ENCODE data around the gene PPP1R15B.

PPP1R15B gene

GRCh38 chr1:204411451-204412204 lies at the start of gene PPP1R15B:
Gene PPP1R15B (minus strand): TSS chr1:204411817. CDS start chr1:204411411, 406 bp downstream.
- peak; percentile 92 for DNase-seq (ENCODE audit: low read depth, low spot score)

GRCh38 chr1:204460346-204460745 lies 48.7 kb upstream of the PPP1R15B start:
- no peak for DNase-seq (ENCODE audit: low read depth, low spot score)

DNA sequence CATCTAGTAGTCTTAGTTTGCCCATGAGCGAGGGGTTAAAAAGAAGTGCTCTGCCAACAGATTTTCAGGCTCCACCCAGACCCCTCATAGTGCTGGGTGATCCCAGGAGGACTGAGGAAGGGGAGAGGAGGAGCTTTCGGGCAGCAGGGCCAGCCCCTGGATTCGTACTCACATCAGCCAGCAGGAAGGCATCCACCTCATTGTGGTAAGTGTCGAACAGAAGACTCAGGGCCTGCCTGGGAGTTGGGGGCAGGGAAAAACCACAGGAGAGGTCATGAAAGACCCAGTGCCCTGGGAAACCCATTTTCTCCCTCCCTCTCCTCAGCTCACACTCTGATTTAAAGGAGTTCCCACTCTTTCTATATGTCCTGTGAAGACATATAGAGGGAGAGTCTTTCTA lies 48.1 kb upstream of the PPP1R15B start:
- DNase-seq (ENCODE audit: low read depth, low spot score) = no peak

DNA sequence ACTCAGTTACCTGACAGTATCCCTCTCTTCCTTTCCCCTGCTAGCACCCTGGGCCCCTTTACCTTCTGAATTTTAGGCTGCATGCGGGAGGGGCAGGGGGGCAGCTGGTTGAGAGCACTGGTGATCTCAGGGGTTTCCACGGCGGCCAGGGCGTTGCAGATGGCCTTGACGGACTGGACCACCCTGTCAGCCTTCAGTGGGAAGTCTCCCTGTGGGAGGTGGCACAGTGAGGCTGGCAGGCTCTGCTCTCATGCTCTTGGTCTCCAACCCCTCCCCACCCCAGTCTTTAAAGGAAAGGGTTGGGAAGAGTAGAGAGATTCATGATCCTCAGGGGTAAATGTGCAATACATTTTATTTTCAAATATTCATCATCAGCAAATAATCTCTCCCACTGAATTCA lies 46.0 kb upstream of the PPP1R15B start:
- no peak for DNase-seq (ENCODE audit: low read depth, low spot score)

DNA sequence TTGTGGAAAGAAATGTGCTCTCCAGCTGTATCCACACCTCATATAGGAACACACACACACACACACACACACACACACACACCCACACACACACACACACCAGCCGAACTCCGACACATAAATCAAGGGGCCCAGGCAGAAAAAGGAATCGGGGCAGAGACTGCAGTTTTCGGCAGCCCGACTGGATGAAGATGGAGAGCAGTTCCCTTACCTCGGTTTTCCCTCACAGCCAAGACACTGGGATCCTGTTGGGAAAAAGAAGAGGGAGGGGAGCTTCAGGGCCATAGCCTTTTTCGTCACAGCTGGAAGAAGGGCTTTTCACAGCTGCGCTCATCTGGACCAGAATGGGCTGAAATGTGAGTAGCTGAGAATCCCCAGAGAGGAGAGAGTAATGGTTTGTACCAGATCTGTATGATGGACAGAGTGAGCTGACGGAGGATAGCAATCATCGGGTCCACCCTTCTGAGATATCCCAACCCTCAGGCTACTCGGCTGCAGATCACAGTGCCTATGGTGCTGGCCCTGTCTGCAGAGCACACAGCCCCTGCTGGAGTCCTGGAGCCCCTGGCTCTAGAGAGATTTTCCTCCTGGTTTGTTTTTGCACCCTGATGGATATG lies 45.3 kb upstream of the PPP1R15B start:
- no peak for DNase-seq (ENCODE audit: low read depth, low spot score)

- DNase-seq (ENCODE audit: low read depth, low spot score) = no peak
These were observed 44.2 kb upstream of the PPP1R15B start for GRCh38 chr1:204455831-204456145.

- DNase-seq (ENCODE audit: low read depth, low spot score) = no peak
These were observed 43.6 kb upstream of the PPP1R15B start for GRCh38 chr1:204455063-204455830.

GRCh38 chr1:204454476-204454875 lies 42.9 kb upstream of the PPP1R15B start:
- no peak for DNase-seq (ENCODE audit: low read depth, low spot score)

- peak; percentile 48 for DNase-seq (ENCODE audit: low read depth, low spot score)
These were observed 41.6 kb upstream of the PPP1R15B start for GRCh38 chr1:204453141-204453772.

- no peak for DNase-seq (ENCODE audit: low read depth, low spot score)
These were observed 39.9 kb upstream of the PPP1R15B start for GRCh38 chr1:204451352-204452124.

GRCh38 chr1:204450461-204451257 lies 39.0 kb upstream of the PPP1R15B start:
- DNase-seq (ENCODE audit: low read depth, low spot score) = no peak

GRCh38 chr1:204449678-204450280 lies 38.2 kb upstream of the PPP1R15B start:
- no peak for DNase-seq (ENCODE audit: low read depth, low spot score)

- DNase-seq (ENCODE audit: low read depth, low spot score) = no peak
These were observed 37.5 kb upstream of the PPP1R15B start for GRCh38 chr1:204448991-204449677.

DNA sequence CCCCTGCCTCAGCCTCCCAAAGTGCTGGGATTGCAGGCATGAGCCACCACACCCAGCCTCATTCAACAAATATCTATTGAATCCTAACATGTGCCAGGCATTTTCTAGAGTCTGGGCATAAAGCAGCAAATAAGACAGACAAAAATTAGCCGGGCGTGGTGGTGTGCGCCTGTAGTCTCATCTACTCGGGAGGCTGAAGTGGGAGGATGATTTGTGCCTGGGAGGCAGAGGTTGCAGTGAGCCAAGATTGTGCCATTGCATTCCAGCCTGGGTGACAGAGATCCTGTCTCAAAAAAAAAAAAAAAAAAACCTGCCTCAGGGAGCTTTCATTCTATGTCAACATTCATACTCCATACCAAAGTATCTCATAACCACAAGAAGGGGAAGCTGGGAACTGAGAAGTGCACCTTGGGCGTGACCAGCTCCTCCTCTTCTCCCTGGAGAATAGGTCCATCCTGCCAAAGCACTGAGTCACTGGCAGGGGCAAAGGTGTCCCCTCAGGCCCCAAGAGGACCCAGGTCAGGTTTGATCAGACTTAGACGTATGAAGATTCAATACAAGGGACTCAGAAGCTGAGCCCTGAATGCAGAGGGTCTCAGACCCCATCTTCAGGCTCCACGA lies 36.8 kb upstream of the PPP1R15B start:
- no peak for DNase-seq (ENCODE audit: low read depth, low spot score)

DNA sequence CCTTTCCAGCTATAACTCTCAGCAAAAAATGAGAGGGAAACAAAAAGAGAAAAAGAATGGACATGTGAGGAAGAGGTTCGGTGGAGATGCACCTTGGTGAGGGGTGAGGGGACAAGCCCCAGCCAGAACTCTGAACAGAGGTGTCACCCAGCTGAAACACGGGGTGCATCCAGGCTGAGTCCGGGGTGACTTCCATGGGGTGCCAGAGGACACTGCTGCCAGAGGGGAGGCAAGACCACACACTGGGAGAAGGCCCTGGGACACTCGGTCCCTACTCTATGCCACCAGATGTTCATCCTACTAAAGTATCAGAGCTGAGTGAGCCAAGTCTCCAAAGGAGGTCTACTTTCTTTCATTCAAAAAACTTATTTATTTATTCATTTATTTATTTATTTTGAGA lies 36.1 kb upstream of the PPP1R15B start:
- no peak for DNase-seq (ENCODE audit: low read depth, low spot score)

DNA sequence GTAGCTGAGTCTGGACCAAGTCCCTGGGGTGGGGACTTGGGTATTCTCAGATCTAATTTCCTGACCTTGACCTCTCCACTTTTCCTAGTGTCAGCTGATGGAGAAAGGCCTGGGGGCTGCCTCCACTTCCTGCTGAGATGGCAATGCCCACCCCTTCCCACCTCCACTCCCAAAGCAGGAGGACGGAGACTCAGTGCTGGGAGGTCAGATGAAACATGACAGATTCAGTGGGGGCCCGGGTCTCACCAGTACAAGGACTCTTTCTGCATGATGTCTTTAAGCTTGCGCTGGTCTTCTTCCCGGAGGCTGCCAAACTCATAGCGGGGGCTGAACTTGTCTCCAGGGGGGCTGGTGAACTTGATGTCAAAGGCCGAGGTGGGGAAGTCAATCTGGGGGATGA lies 35.6 kb upstream of the PPP1R15B start:
- no peak for DNase-seq (ENCODE audit: low read depth, low spot score)

GRCh38 chr1:204446413-204447111 lies 34.9 kb upstream of the PPP1R15B start:
- peak; percentile 54 for DNase-seq (ENCODE audit: low read depth, low spot score)

- DNase-seq (ENCODE audit: low read depth, low spot score) = no peak
These were observed 34.3 kb upstream of the PPP1R15B start for GRCh38 chr1:204445860-204446412.

Measured in activated naive CD8-positive, alpha-beta T cell treated with anti-CD3 and anti-CD28 coated beads, Interleukin-2, amount 50 U/mL, for 16 hours (primary cell).